Measurements from ENCODE around the gene PDE4C.
"Not testable (repeated sequence)": the region's sequence is repeated elsewhere in the genome, so short reads cannot be mapped to it uniquely, and the experiment has no call there.

The PDE4C gene

GRCh38 chr19:18216789-18217188, 9.4 kb downstream of the PDE4C start:
- ChIA-PET CTCF (interaction anchor here (0.7 kb wide), 1 partner anchor 8 kb away, joined by 3 read pairs; no protein-coding TSS in a partner anchor), POLR2A (no interaction called here)
- DNase-seq (ENCODE audit: extremely low spot score) = no peak
- TF ChIP-seq ARNT (IDR thresholded peaks at IDR 0.05) = no peak
- no peak for TF ChIP-seq L3MBTL2 (conservative IDR thresholded peaks at IDR 0.05)
- no peak for TF ChIP-seq HDGF (IDR thresholded peaks at IDR 0.05; ENCODE audit: borderline replicate concordance)
- TF ChIP-seq SP1 (IDR thresholded peaks at IDR 0.05) = no peak
- no peak for TF ChIP-seq FOXM1 (IDR thresholded peaks at IDR 0.05; ENCODE audit: borderline replicate concordance)
- no peak for TF ChIP-seq CTBP1 (IDR thresholded peaks at IDR 0.05; ENCODE audit: borderline replicate concordance)
- TF ChIP-seq ELF4 (IDR thresholded peaks at IDR 0.05) = no peak
- no peak for TF ChIP-seq LEF1 (IDR thresholded peaks at IDR 0.05; ENCODE audit: borderline replicate concordance)
- no peak for TF ChIP-seq TARDBP (IDR thresholded peaks at IDR 0.05)
- no peak for TF ChIP-seq FOXA1 (IDR thresholded peaks at IDR 0.05)
- TF ChIP-seq SUZ12 (IDR thresholded peaks at IDR 0.05) = no peak
- no peak for TF ChIP-seq PKNOX1 (IDR thresholded peaks at IDR 0.05)
- TF ChIP-seq ZNF384 (IDR thresholded peaks at IDR 0.05) = no peak
- TF ChIP-seq FOXK2 (IDR thresholded peaks at IDR 0.05) = no peak

- DNase-seq (ENCODE audit: extremely low spot score) = no peak
- POLR2A ChIA-PET = interaction anchor here (1.0 kb wide), 1 partner anchor 22 kb away, joined by 4 read pairs; the partner anchor contains the start of gene MPV17L2
- no peak for TF ChIP-seq FOXM1 (IDR thresholded peaks at IDR 0.05; ENCODE audit: borderline replicate concordance)
- no peak for TF ChIP-seq L3MBTL2 (conservative IDR thresholded peaks at IDR 0.05)
- CTCF ChIA-PET = interaction anchor here (1.0 kb wide), 1 partner anchor 37 kb away, joined by 3 read pairs; no protein-coding TSS in a partner anchor
Measured at GRCh38 chr19:18214779-18215433, 11.3 kb downstream of the PDE4C start.

GRCh38 chr19:18211683-18212082, 14.6 kb downstream of the PDE4C start:
- ChIA-PET CTCF (no interaction called here), POLR2A (no interaction called here)
- no peak for DNase-seq (ENCODE audit: extremely low spot score)

GRCh38 chr19:18209912-18210311, 16.3 kb downstream of the PDE4C start:
- ChIA-PET POLR2A (interaction anchor here (1.1 to 2.2 kb wide), 3 partner anchors 14 to 72 kb away, joined by 3 to 6 read pairs (median 5); partner anchors contain the start of genes JUND and MPV17L2), CTCF (interaction anchor here (1.4 to 1.6 kb wide), 2 partner anchors 42 to 119 kb away, joined by 3 to 4 read pairs; no protein-coding TSS in a partner anchor)

More at GRCh38 chr19:18211683-18212082, 14.6 kb downstream of the PDE4C start:
- TF ChIP-seq FOXA1 (IDR thresholded peaks at IDR 0.05) (no peak), CTBP1 (IDR thresholded peaks at IDR 0.05; ENCODE audit: borderline replicate concordance) (no peak), TARDBP (IDR thresholded peaks at IDR 0.05) (no peak), FOXM1 (IDR thresholded peaks at IDR 0.05; ENCODE audit: borderline replicate concordance) (no peak), PKNOX1 (IDR thresholded peaks at IDR 0.05) (no peak), SUZ12 (IDR thresholded peaks at IDR 0.05) (no peak), FOXK2 (IDR thresholded peaks at IDR 0.05) (no peak), NFRKB (IDR thresholded peaks at IDR 0.05) (no peak), SP1 (IDR thresholded peaks at IDR 0.05) (no peak), HDGF (IDR thresholded peaks at IDR 0.05; ENCODE audit: borderline replicate concordance) (no peak), BHLHE40 (IDR thresholded peaks at IDR 0.05; ENCODE audit: borderline replicate concordance) (no peak), ELF4 (IDR thresholded peaks at IDR 0.05) (no peak)

GRCh38 chr19:18208098-18208951, 17.9 kb downstream of the PDE4C start:
- CTCF ChIA-PET = interaction anchor here (0.5 to 1.9 kb wide), 10 partner anchors 8 to 74 kb away, joined by 3 to 18 read pairs (median 4); no protein-coding TSS in a partner anchor
- DNase-seq (ENCODE audit: extremely low spot score) = peak; percentile 53
- no peak for TF ChIP-seq L3MBTL2 (conservative IDR thresholded peaks at IDR 0.05)
- no peak for TF ChIP-seq LEF1 (IDR thresholded peaks at IDR 0.05; ENCODE audit: borderline replicate concordance)
- TF ChIP-seq FOXM1 (IDR thresholded peaks at IDR 0.05; ENCODE audit: borderline replicate concordance) = no peak
- POLR2A ChIA-PET = interaction anchor here (1.2 to 1.3 kb wide), 2 partner anchors 15 to 73 kb away, joined by 4 to 7 read pairs; partner anchors contain the start of genes JUND and MPV17L2

More at GRCh38 chr19:18209912-18210311, 16.3 kb downstream of the PDE4C start:
- DNase-seq (ENCODE audit: extremely low spot score) = not testable (repeated sequence)

- TF ChIP-seq SUZ12 (IDR thresholded peaks at IDR 0.05) = no peak
- TF ChIP-seq ARNT (IDR thresholded peaks at IDR 0.05) = no peak
- no peak for TF ChIP-seq FOXM1 (IDR thresholded peaks at IDR 0.05; ENCODE audit: borderline replicate concordance)
- TF ChIP-seq ZNF384 (IDR thresholded peaks at IDR 0.05) = no peak
- TF ChIP-seq TARDBP (IDR thresholded peaks at IDR 0.05) = no peak
- no peak for TF ChIP-seq ELF4 (IDR thresholded peaks at IDR 0.05)
- no peak for TF ChIP-seq CTBP1 (IDR thresholded peaks at IDR 0.05; ENCODE audit: borderline replicate concordance)
- no peak for TF ChIP-seq SP1 (IDR thresholded peaks at IDR 0.05)
- TF ChIP-seq LEF1 (IDR thresholded peaks at IDR 0.05; ENCODE audit: borderline replicate concordance) = no peak
- no peak for TF ChIP-seq PKNOX1 (IDR thresholded peaks at IDR 0.05)
- TF ChIP-seq L3MBTL2 (conservative IDR thresholded peaks at IDR 0.05) = no peak
- TF ChIP-seq HDGF (IDR thresholded peaks at IDR 0.05; ENCODE audit: borderline replicate concordance) = no peak
- TF ChIP-seq FOXK2 (IDR thresholded peaks at IDR 0.05) = no peak
- no peak for TF ChIP-seq FOXA1 (IDR thresholded peaks at IDR 0.05)
- no peak for TF ChIP-seq NFRKB (IDR thresholded peaks at IDR 0.05)
- TF ChIP-seq BHLHE40 (IDR thresholded peaks at IDR 0.05; ENCODE audit: borderline replicate concordance) = no peak
- ChIA-PET POLR2A (interaction anchor here (0.8 to 3.2 kb wide), 5 partner anchors 13 to 117 kb away, joined by 3 to 22 read pairs (median 3); partner anchors contain the start of genes JUND, LSM4 and MPV17L2), CTCF (interaction anchor here (0.9 to 3.9 kb wide), 3 partner anchors 27 to 93 kb away, joined by 3 to 30 read pairs (median 5); no protein-coding TSS in a partner anchor)
- no peak for DNase-seq (ENCODE audit: extremely low spot score)
Measured at GRCh38 chr19:18206018-18206417, 20.2 kb downstream of the PDE4C start.

Data from HEK293T (cell line).